GM12801 (cell line): Measurements from ENCODE around the gene FADS3.

Experiments used
- CTCF ChIP-seq: IDR thresholded peaks from one replicate; pipeline ENCODE4 v1.5.1; 2011; ENCODE audit warnings: control low read depth; ENCODE audit not compliant: insufficient read length; ENCODE audit errors: extremely low read depth

The FADS3 gene

GRCh38 chr11:61881397-61881796, 9.9 kb downstream of the FADS3 start:
- no peak for TF ChIP-seq CTCF

DNA sequence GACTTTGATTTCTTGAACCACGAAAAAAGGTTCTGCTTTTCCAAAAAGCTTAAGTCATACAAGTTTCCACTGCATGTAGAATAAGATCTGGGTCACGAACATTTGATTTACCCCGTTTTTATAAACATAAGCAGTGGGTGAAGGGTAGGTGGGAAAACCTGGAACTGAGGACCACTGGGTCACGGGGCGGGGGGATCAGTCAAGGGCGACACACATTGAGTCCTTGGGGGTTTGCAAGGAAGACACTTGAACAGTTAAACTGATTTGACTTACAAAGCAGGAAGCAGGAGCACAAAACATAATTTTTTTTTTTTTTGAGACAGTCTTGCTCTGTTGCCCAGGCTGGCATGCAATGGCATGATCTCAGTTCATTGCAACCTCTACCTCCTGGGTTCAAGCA, 10.9 kb downstream of the FADS3 start:
- no peak for TF ChIP-seq CTCF

- TF ChIP-seq CTCF: no peak
These were observed 11.3 kb downstream of the FADS3 start for GRCh38 chr11:61880031-61880430.

DNA sequence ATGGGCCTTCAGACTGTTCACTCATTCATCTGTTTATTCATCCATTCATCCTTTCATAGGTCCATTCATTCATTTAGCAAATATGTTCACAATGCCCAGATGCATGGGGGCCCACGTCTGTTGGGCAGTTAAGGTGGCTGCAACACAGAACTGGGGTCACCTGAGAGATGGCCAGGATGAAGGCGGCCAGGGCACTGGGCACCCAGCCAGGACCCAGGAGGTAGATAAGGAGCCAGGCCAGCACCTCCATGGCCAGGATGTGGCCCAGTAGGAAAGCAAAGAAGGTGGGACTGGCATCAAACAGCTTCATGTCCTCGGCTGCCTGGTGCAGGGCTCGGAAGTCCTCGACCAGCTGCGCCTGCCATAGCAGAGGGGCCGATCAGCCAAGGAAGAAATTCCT, 12.2 kb downstream of the FADS3 start:
- no peak for TF ChIP-seq CTCF

DNA sequence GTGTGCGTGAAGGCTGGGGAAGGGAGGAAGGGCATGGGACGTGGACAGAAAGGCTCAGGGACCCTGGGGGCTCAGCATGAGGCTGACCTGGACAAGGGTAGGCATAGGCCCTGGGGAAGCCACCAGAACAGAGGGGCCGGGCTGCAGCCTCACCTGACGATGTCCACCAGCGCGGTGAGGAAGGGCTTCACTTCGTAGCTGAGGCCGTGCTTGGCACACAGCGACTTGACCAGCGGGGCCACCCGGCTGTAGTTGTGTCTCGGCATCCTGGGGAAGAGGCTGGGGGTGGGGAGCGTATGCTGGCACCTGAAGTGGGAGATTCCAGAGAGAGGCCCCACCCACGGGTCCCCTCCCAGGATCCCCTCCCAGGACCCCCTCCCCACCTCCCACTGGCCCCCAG, 15.6 kb downstream of the FADS3 start:
- TF ChIP-seq CTCF: no peak

DNA sequence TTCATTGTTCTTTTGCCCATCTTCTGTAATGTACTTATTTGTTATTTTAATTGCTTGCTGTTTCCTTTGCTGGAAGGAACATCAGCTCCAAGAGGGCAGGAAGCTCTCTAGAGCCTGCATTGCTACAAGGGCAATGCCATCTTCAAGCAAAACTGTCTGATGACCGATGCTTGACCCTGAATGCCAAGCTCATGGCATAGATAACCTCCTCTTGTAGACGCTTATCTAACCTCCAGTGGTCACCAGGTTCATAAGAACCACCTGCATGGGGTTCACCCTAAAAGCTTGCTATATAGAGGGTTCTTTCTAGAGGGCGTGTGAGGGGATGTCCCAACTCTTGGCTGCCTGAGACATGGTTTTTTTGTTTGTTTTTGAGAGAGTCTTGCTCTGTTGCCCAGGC, 16.5 kb downstream of the FADS3 start:
- no peak for TF ChIP-seq CTCF

DNA sequence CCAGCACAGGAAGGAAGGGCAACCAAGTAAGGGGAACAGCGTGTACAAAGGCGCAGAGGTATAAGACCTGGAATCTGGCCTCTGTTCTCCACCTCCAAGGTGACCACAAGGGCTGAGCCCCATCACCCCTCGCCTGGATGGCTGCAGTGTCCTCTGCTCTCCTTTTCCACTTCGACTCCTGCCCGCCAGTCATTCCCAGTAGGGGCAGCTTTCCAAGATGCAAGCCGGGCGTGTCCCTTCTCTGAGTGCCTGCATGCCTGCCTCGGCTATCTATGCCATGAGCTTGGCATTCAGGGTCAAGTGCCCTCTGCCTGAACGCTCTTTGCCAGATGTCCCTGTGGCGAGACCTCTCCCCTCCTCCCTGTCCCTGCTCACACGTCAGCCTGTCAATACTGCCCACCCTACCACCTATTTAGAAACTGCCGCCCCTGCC, 17.0 kb downstream of the FADS3 start:
- TF ChIP-seq CTCF: no peak
